GM12892 (cell line): ENCODE measurements around the gene AMY2A.

ENCODE experiments used
- POLR2A ChIP-seq: IDR thresholded peaks from 2 replicates; pipeline ENCODE4 v1.6.1; 2011; ENCODE audit warnings: low read depth, low read length, control low read depth
- POLR2AphosphoS5 ChIP-seq: IDR thresholded peaks from 2 replicates; pipeline ENCODE4 v1.6.1; 2011; ENCODE audit warnings: low read depth, low read length, control low read depth
- TAF1 ChIP-seq: IDR thresholded peaks from 2 replicates; pipeline ENCODE4 v1.6.1; 2011; ENCODE audit warnings: low read depth, mild to moderate bottlenecking, control low read depth, low read length, borderline replicate concordance

DNA sequence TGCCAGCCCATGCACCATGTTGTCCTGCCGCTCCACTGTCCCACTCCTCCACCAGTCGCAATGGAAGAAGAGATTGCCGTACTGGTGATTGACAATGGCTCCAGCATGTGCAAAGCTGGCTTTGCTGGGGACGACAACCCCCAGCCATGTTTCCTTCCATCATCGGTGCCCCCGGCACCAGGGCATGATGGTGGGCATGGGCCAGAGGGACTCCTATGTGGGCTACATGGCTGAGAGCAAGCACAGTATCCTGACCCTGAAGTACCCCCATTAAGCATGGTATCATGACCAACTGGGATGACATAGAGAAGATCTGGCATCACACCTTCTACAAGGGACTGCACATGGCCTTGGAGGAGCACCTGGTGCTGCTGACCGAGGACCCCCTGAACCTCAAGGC lies 47.7 kb upstream of the AMY2A start:
- TF ChIP-seq POLR2A (no peak), POLR2AphosphoS5 (no peak), TAF1 (no peak)
